GM04504 (cell line): ENCODE measurements around the gene SNX17.
"Not testable (repeated sequence)": the region's sequence is repeated elsewhere in the genome, so short reads cannot be mapped to it uniquely, and the experiment has no call there.

Source experiments
- DNase-seq: peaks from one replicate; pipeline ENCODE4 v3.0.0-alpha.2; 2012; ENCODE audit warnings: low read depth

SNX17 gene

GRCh38 chr2:27400348-27401135, 30.1 kb downstream of the SNX17 start:
- no peak for DNase-seq

GRCh38 chr2:27407798-27408491, 37.5 kb downstream of the SNX17 start:
- DNase-seq = no peak

GRCh38 chr2:27408601-27409320, 38.3 kb downstream of the SNX17 start:
- no peak for DNase-seq

GRCh38 chr2:27409321-27410073, 39.1 kb downstream of the SNX17 start, which contains the start of gene PPM1G:
Gene PPM1G, minus strand, starts transcription at chr2:27409591. Its CDS starts 169 bp downstream, at chr2:27409422.
- peak; percentile 85 for DNase-seq

- DNase-seq = no peak
Measured at GRCh38 chr2:27412419-27413152, 42.2 kb downstream of the SNX17 start.

- DNase-seq = no peak
Measured at GRCh38 chr2:27416151-27416550, 45.7 kb downstream of the SNX17 start.

GRCh38 chr2:27420996-27421395, 50.6 kb downstream of the SNX17 start:
- DNase-seq = no peak

- DNase-seq = no peak
Measured at GRCh38 chr2:27421660-27422250, 51.3 kb downstream of the SNX17 start.

GRCh38 chr2:27422958-27423357, 52.5 kb downstream of the SNX17 start:
- no peak for DNase-seq

- DNase-seq = not testable (repeated sequence)
Measured at GRCh38 chr2:27425039-27425438, 54.6 kb downstream of the SNX17 start.
